HepG2 (cell line): Measurements from ENCODE around the gene DPM1. TPM values are rescaled to one million over a fixed set of nuclear protein-coding genes. Genes with fewer than 3 reads are reported as not detected.

Source experiments
- ATAC-seq: fragments of 200-7000 bp; cut with Tn5 transposase; 3 replicates; pipeline ENCODE4 v1.9.1; 2020; ENCODE audit warnings: mild to moderate bottlenecking, moderate library complexity
- BruUV-seq: library from RNA; stranded (reverse); fragments of 400-500 nt; replicated peaks from 2 replicates; lab custom pipeline; 2021; lab: Mats Ljungman, UMichigan
- CTCF ChIA-PET: fragments of 300-600 bp; formaldehyde crosslinking; extraction: SDS; loops from one replicate; lab custom pipeline; 2021; ENCODE audit warnings: low total read pairs, inconsistent platforms, low intra/inter-chr PET ratio; lab: Yijun Ruan, JAX
- POLR2A ChIA-PET: fragments of 350-600 bp; sonication (Branson Sonifier 250); formaldehyde crosslinking; loops from one replicate; lab custom pipeline; 2020; ENCODE audit warnings: antibody characterized with exemption, inconsistent platforms; lab: Yijun Ruan, JAX
- DNase-seq: peaks from one replicate; pipeline ENCODE4 v3.0.0-alpha.2; 2015; ENCODE audit warnings: low spot score
- FAIRE-seq: peaks from 3 replicates; lab custom pipeline; 2011; peaks lifted over from hg19 to GRCh38; lab: Jason Lieb, UNC
- H2AFZ ChIP-seq: one replicate; pipeline ENCODE4 v1.6.1; 2011; ENCODE audit warnings: low read length, inconsistent platforms
- H3K27ac ChIP-seq: fragments of 300-600 bp; 3 replicates; pipeline ENCODE4 v1.8.0; 2011; ENCODE audit warnings: mixed run types, mild to moderate bottlenecking, mixed read lengths, low read length, inconsistent platforms; ENCODE audit not compliant: insufficient read depth; ENCODE audit errors: extremely low read length
- H3K27me3 ChIP-seq, 2 experiments: fragments of 200-600 bp in 1 of 2; 2 replicates in 1 of 2; 3 replicates in 1 of 2; pipeline versions ENCODE4 v1.6.0 to v1.8.0; 2011; ENCODE audit warnings: low read length in 2 of 2, mild to moderate bottlenecking in 2 of 2, moderate library complexity in 2 of 2, inconsistent platforms in 1 of 2; ENCODE audit not compliant: insufficient read depth in 2 of 2, control insufficient read depth in 1 of 2
- H3K36me3 ChIP-seq, 2 experiments: fragments of 200-600 bp in 1 of 2; replicated peaks in 1 of 2; 2 replicates in 1 of 2; 3 replicates in 1 of 2; pipeline versions ENCODE4 v1.5.1 to v1.8.0; 2011; ENCODE audit warnings: low read length in 2 of 2, inconsistent platforms in 1 of 2; ENCODE audit not compliant: insufficient read depth in 2 of 2, control insufficient read depth in 1 of 2
- H3K4me1 ChIP-seq: 2 replicates; pipeline ENCODE4 v1.5.1; 2012; ENCODE audit warnings: low read length, inconsistent platforms; ENCODE audit not compliant: insufficient read depth
- H3K4me2 ChIP-seq: 2 replicates; pipeline ENCODE4 v1.6.0; 2011; ENCODE audit warnings: low read depth, low read length, inconsistent platforms
- H3K4me3 ChIP-seq, 3 experiments: fragments of 200-600 bp in 1 of 3; sonication (generic), shearing (Covaris generic) in 1 of 3; replicated peaks in 1 of 3; 2 replicates each; pipeline ENCODE4 v1.5.1; 2011 to 2016; ENCODE audit warnings: low read length in 3 of 3, inconsistent platforms in 2 of 3, low read depth in 2 of 3, mild to moderate bottlenecking in 2 of 3, control low read depth in 1 of 3, mixed read lengths in 1 of 3; ENCODE audit not compliant: insufficient read depth in 1 of 3
- H3K79me2 ChIP-seq: one replicate; pipeline ENCODE4 v1.6.1; 2011; ENCODE audit warnings: low read length, inconsistent platforms; ENCODE audit not compliant: insufficient read depth
- H3K9ac ChIP-seq: 2 replicates; pipeline ENCODE4 v1.6.0; 2011; ENCODE audit warnings: mild to moderate bottlenecking, low read depth, low read length, inconsistent platforms; ENCODE audit not compliant: insufficient read depth
- H3K9me3 ChIP-seq: 2 replicates; pipeline ENCODE4 v1.5.1; 2012; ENCODE audit warnings: mild to moderate bottlenecking, low read length
- H4K20me1 ChIP-seq: 2 replicates; pipeline ENCODE4 v1.6.0; 2011; ENCODE audit warnings: inconsistent platforms, mild to moderate bottlenecking, low read length, moderate library complexity; ENCODE audit not compliant: insufficient read depth
- CEBPG ChIP-seq: IDR thresholded peaks from 2 replicates; pipeline ENCODE4 v1.6.1; 2016
- ELF1 ChIP-seq: sonication (generic); formaldehyde crosslinking; IDR thresholded peaks from 2 replicates; pipeline ENCODE4 v1.4.0; 2020; ENCODE audit warnings: missing genetic modification reagents
- HIVEP1 ChIP-seq: sonication (generic); formaldehyde crosslinking; IDR thresholded peaks from 2 replicates; pipeline ENCODE4 v1.4.0; 2020; ENCODE audit warnings: mild to moderate bottlenecking, missing genetic modification reagents
- POLR2AphosphoS2 ChIP-seq: IDR thresholded peaks from 2 replicates; pipeline ENCODE4 v1.6.1; 2011; ENCODE audit warnings: low read depth, low read length, improper control_type of control experiment
- SIN3A ChIP-seq: IDR thresholded peaks from 2 replicates; pipeline ENCODE4 v1.6.1; 2011; ENCODE audit warnings: low read depth, mild to moderate bottlenecking, control low read depth, low read length, borderline replicate concordance
- SMAD3 ChIP-seq: sonication (generic); formaldehyde crosslinking; IDR thresholded peaks from 2 replicates; pipeline ENCODE4 v1.4.0; 2020; ENCODE audit warnings: missing genetic modification reagents
- YY1 ChIP-seq: IDR thresholded peaks from 2 replicates; pipeline ENCODE4 v1.6.1; 2011; ENCODE audit warnings: low read length, low read depth, moderate library complexity, mild to moderate bottlenecking; ENCODE audit not compliant: insufficient read depth, insufficient replicate concordance
- ZBTB42 ChIP-seq: sonication (generic); formaldehyde crosslinking; IDR thresholded peaks from 2 replicates; pipeline ENCODE4 v1.5.0; 2020; ENCODE audit warnings: mild to moderate bottlenecking, missing genetic modification reagents
- ZNF160 ChIP-seq: sonication (generic); formaldehyde crosslinking; IDR thresholded peaks from 2 replicates; pipeline ENCODE4 v1.8.0; 2022; ENCODE audit warnings: mild to moderate bottlenecking, inconsistent platforms, missing genetic modification reagents
- ZNF253 ChIP-seq: sonication (generic); formaldehyde crosslinking; IDR thresholded peaks from 2 replicates; pipeline ENCODE4 v1.8.0; 2022; ENCODE audit warnings: mild to moderate bottlenecking, missing genetic modification reagents, borderline replicate concordance
- ZNF414 ChIP-seq: sonication (generic); formaldehyde crosslinking; IDR thresholded peaks from 2 replicates; pipeline ENCODE4 v1.5.0; 2020; ENCODE audit warnings: missing genetic modification reagents
- ZNF597 ChIP-seq: sonication (generic); formaldehyde crosslinking; IDR thresholded peaks from 2 replicates; pipeline ENCODE4 v1.5.0; 2020; ENCODE audit warnings: missing genetic modification reagents
- ZNF780A ChIP-seq: sonication (generic); formaldehyde crosslinking; IDR thresholded peaks from 2 replicates; pipeline ENCODE4 v1.8.0; 2022; ENCODE audit warnings: mild to moderate bottlenecking, missing genetic modification reagents, moderate library complexity
- WGBS: methylation state at CpG from one replicate; pipeline ENCODE4 v1.1.6; 2017; ENCODE audit warnings: low lambda C conversion rate; 5-methylcytosine and 5-hydroxymethylcytosine counted together
- in situ Hi-C: cut with HindIII; loops from 2 replicates; pipeline ENCODE4 v1.10.0; 2017; ENCODE audit warnings: low pct_unique_long_range_greater_than_20kb; ENCODE audit not compliant: extremely low pct_ligation_motif_present
- intact Hi-C: fragments of 100-400 bp; cut with micrococcal nuclease; formaldehyde crosslinking; loops from one replicate; pipeline ENCODE4 v1.10.0; 2022; ENCODE audit not compliant: unreplicated experiment
- polyA plus RNA-seq, 8 experiments: library from polyadenylated mRNA; depleted of rRNA in 3 of 8; stranded (reverse) in 7 of 8; unstranded in 1 of 8; fragments of >200 nt; fragmentation: Illumina TruSeq in 4 of 8; extraction: Trizol in 4 of 8; gene quantifications; 2 replicates each; pipeline versions ENCODE4 v1.2.1 to v1.2.3, GENCODE V29; 2011 to 2016; ENCODE audit warnings: low read depth in 4 of 8, missing spikeins in 1 of 8, mixed read lengths in 1 of 8; ENCODE audit not compliant: insufficient read depth in 1 of 8
- total RNA-seq, 5 experiments: library from RNA; depleted of rRNA; stranded (reverse); fragments of >200 nt; fragmentation: Illumina TruSeq; extraction: Trizol; gene quantifications; 2 replicates each; pipeline ENCODE4 v1.2.3, GENCODE V29; 2016; ENCODE audit warnings: low read depth in 1 of 5
- TF ChIP-seq, protein P1 (sequence below): IDR thresholded peaks from 2 replicates; pipeline ENCODE4 v1.6.1; 2016; ENCODE audit warnings: low read depth
- TF ChIP-seq, protein P2 (sequence below): sonication (generic); formaldehyde crosslinking; IDR thresholded peaks from 2 replicates; pipeline ENCODE4 v1.5.1; 2020; ENCODE audit warnings: mild to moderate bottlenecking, moderate library complexity, missing genetic modification reagents
- TF ChIP-seq, protein P3 (sequence below): sonication (generic); formaldehyde crosslinking; IDR thresholded peaks from 2 replicates; pipeline ENCODE4 v1.8.1; 2023; ENCODE audit warnings: missing genetic modification reagents, mild to moderate bottlenecking, borderline replicate concordance

Gene DPM1
- total and polyA plus RNA-seq, 2 of the 13 experiments (the other 11 are each of a cell fraction or from before 2014, with no cell fraction given): 83.2 to 161 TPM

DNA sequence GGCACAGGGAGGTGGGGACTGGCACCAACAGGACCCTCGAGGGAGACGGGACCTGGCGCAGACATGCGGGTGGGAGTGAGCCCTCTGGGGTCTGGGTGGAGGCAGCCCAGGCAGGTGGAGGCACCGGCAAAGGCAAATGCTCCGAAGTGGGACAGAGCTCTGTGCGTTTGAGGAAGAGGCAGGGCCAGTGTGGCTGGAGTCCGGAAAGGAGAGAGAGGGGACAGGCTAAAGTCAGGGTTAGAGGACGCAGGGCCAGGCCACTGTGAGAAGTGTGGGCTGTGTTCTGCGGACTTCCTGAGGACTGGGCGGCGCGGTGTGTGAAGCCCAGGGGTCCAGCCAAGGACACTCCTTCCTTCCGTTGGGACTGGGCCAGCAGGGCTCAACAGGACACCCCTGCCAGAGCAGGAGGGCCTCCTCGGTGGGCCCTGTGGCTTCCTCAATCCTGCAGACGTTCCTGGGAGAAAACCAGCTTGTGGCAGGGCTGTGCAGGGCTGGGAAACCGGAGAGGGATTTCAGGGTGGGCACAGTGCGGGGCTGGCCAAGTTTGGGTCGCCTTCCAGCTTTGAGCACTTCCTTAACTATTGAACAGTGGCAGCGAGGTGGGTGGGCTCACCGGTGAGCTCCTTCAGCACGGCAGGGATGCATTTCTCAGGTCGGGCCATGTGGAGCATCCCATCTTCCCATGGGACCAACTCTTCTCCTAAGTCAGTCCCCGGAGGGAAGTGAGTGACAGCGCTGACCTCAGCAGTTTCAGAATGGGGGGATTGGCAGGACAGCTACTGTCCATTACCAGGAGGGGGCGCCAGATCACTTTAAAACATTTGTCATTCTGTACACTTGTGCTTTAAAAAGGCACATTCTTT, 22.8 kb upstream of the DPM1 start (continued):
- TF ChIP-seq, protein P1, sequence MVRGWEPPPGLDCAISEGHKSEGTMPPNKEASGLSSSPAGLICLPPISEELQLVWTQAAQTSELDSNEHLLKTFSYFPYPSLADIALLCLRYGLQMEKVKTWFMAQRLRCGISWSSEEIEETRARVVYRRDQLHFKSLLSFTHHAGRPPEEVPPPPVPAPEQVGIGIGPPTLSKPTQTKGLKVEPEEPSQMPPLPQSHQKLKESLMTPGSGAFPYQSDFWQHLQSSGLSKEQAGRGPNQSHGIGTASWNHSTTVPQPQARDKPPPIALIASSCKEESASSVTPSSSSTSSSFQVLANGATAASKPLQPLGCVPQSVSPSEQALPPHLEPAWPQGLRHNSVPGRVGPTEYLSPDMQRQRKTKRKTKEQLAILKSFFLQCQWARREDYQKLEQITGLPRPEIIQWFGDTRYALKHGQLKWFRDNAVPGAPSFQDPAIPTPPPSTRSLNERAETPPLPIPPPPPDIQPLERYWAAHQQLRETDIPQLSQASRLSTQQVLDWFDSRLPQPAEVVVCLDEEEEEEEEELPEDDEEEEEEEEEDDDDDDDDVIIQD: no peak

DNA sequence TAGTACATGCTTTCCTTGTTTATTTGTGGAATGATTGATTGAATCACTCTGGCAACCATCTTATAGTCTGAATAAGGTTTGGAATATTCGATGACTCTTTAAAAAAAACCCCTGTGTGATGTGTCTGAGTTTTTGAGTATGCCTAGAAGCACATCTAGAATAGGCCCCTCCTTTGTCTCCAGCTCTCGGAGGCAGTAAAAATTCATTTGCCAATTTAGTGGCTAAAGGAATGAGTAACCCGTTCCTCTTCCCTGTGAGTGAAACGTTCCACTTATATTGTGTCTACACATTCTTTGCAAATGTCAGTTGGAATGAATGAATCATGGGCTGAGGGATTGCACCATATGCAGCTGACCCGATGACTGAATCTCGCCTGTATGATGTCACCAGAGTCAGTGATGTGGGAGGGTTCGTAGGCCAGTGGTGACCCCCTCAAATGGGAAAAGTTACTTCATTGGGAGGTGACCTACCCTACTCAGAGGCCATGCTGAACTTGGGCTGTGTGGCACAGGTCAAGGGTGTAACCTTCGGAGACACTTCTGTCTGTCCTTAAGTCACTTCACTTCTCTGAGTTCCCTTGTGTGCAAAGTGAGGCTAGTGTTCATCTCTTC, 21.8 kb upstream of the DPM1 start:
- in situ Hi-C loops: loop anchor here (25.0 kb wide), 2 partner anchors 607 to 1107 kb away; no protein-coding TSS in a partner anchor
- TF ChIP-seq ZNF780A (CRISPR knock-in tag) (no peak), ZNF597 (CRISPR knock-in tag) (no peak), SIN3A (no peak), ZNF160 (no peak), CEBPG (CRISPR knock-in tag) (peak; percentile 37; the same call in 1 of the 2 replicates), HIVEP1 (CRISPR knock-in tag) (no peak), POLR2AphosphoS2 (no peak), ZBTB42 (CRISPR knock-in tag) (no peak), ZNF253 (CRISPR knock-in tag) (no peak), SMAD3 (no peak), YY1 (no peak), ZNF414 (CRISPR knock-in tag) (no peak), ELF1 (CRISPR knock-in tag) (no peak)
- TF ChIP-seq, protein P2, sequence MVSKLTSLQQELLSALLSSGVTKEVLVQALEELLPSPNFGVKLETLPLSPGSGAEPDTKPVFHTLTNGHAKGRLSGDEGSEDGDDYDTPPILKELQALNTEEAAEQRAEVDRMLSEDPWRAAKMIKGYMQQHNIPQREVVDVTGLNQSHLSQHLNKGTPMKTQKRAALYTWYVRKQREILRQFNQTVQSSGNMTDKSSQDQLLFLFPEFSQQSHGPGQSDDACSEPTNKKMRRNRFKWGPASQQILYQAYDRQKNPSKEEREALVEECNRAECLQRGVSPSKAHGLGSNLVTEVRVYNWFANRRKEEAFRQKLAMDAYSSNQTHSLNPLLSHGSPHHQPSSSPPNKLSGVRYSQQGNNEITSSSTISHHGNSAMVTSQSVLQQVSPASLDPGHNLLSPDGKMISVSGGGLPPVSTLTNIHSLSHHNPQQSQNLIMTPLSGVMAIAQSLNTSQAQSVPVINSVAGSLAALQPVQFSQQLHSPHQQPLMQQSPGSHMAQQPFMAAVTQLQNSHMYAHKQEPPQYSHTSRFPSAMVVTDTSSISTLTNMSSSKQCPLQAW (CRISPR knock-in tag): no peak
- TF ChIP-seq, protein P3, sequence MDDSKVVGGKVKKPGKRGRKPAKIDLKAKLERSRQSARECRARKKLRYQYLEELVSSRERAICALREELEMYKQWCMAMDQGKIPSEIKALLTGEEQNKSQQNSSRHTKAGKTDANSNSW (CRISPR knock-in tag): no peak

More for the DNA sequence above, 21.8 kb upstream of the DPM1 start:
- BruUV-seq: no TSS peak
- CTCF ChIA-PET: interaction anchor here (3.3 kb wide), 1 partner anchor 326 kb away, joined by 18 read pairs; no protein-coding TSS in a partner anchor
- no peak; the same call in 2 of the 3 replicates for ATAC-seq
- intact Hi-C loops: loop anchor here (5.0 to 10.0 kb wide), 4 partner anchors 188 to 645 kb away; partner anchors contain the start of gene NFATC2
- Histone ChIP-seq H4K20me1 (no peaks in the 10 kb centered on the region), H3K4me3 (no peak overlapping the region), H3K9me3 (no peaks in the 10 kb centered on the region), H3K9ac (no peak overlapping the region), H2AFZ (no peak overlapping the region), H3K4me2 (no peak overlapping the region), H3K36me3 (no peaks in the 10 kb centered on the region), H3K27ac (no peak overlapping the region), H3K79me2 (no peaks in the 10 kb centered on the region), H3K4me1 (peaks cover 45% of the 10 kb centered on the region), H3K27me3 (peaks cover 9 to 53% of the 10 kb centered on the region in 2 experiments; a peak in 4 of 5 replicates)
- POLR2A ChIA-PET: no interaction called here
- FAIRE-seq: no peak
- WGBS: 8% methylated on average over 8 of the region's 8 CpGs
- DNase-seq: peak; percentile 64
